Activated CD8-positive, alpha-beta T cell treated with anti-CD3 and anti-CD28 coated beads for 36 hours (primary cell): Measurements from ENCODE around the gene CDC16. TPM values are rescaled to one million over a fixed set of nuclear protein-coding genes. Genes with fewer than 3 reads are reported as not detected.

Experiments
- ATAC-seq: fragments of 200-7000 bp; cut with Tn5 transposase; one replicate; pipeline ENCODE4 v1.10.0; 2021; ENCODE audit warnings: mild to moderate bottlenecking, moderate library complexity
- CTCF ChIA-PET: fragments of 350-600 bp; sonication (Branson Sonifier 250); formaldehyde crosslinking; loops from one replicate; lab custom pipeline; 2021; ENCODE audit warnings: antibody characterized with exemption; lab: Charles Lee
- POLR2A ChIA-PET: fragments of 350-600 bp; sonication (Branson Sonifier 250); formaldehyde crosslinking; loops from one replicate; lab custom pipeline; 2021; ENCODE audit warnings: antibody characterized with exemption; lab: Charles Lee
- DNase-seq: peaks from one replicate; pipeline ENCODE4 v3.0.0-alpha.2; 2020
- H3K27ac Mint-ChIP-seq: one replicate; pipeline ENCODE4 v1.8.0; 2021; ENCODE audit warnings: mild to moderate bottlenecking, mixed read lengths
- H3K27me3 Mint-ChIP-seq: one replicate; pipeline ENCODE4 v1.8.0; 2021; ENCODE audit warnings: mixed read lengths
- H3K36me3 Mint-ChIP-seq: one replicate; pipeline ENCODE4 v1.8.0; 2021; ENCODE audit warnings: low read depth, mixed read lengths
- H3K4me1 Mint-ChIP-seq: one replicate; pipeline ENCODE4 v1.8.0; 2021; ENCODE audit warnings: low read depth, mixed read lengths
- H3K4me3 Mint-ChIP-seq: one replicate; pipeline ENCODE4 v1.8.0; 2021; ENCODE audit warnings: mild to moderate bottlenecking, moderate library complexity, mixed read lengths
- H3K9me3 Mint-ChIP-seq: one replicate; pipeline ENCODE4 v1.8.0; 2021; ENCODE audit warnings: mixed read lengths
- CTCF ChIP-seq: fragments of 200-600 bp; IDR thresholded peaks from one replicate; pipeline ENCODE4 v1.8.0; 2022; ENCODE audit warnings: antibody characterized with exemption, mild to moderate bottlenecking
- intact Hi-C: fragments of 100-400 bp; cut with micrococcal nuclease; formaldehyde crosslinking; loops from one replicate; pipeline ENCODE4 v1.10.0; 2022
- total RNA-seq, 2 experiments: library from RNA; stranded (reverse); gene quantifications; one replicate each; pipeline ENCODE4 v1.2.3, GENCODE V29; 2021

The CDC16 gene
- total RNA-seq, 2 experiments from 2014 or later: 72.5 to 76.0 TPM

DNA sequence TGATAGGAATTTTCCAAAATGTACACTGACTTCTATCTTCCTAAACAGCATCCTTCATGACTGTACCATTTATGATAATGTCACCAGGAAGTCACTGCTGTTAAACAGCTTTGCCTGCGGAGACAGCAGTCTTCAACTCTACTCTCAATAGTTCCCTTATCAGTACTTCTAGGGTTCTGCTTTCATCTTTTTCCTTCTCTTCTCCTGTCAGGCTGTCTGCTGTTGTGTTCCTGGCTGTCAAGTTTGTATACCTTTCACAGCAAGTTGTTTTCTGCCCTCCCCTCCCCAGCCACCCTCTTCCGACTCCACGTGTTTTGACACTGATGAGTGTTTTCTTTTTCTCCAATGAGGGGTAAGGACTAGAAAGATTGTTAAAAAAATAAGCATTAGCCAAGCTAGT, 48.9 kb downstream of the CDC16 start:
- no peak for TF ChIP-seq CTCF
- Mint-ChIP-seq H3K27ac (no peak overlapping the region), H3K9me3 (no peaks in the 10 kb centered on the region), H3K4me3 (peak overlapping the region; percentile 22), H3K27me3 (no peaks in the 10 kb centered on the region), H3K36me3 (peaks cover 53% of the 10 kb centered on the region), H3K4me1 (peaks cover 51% of the 10 kb centered on the region)
- no peak for DNase-seq
- intact Hi-C loops: no loop called here
- ChIA-PET POLR2A (interaction anchor here (0.7 to 1.3 kb wide), 2 partner anchors 10 to 29 kb away, joined by 3 to 5 read pairs; no protein-coding TSS in a partner anchor), CTCF (interaction anchor here (0.9 kb wide), 1 partner anchor 35 kb away, joined by 4 read pairs; no protein-coding TSS in a partner anchor)
- ATAC-seq: no peak

DNA sequence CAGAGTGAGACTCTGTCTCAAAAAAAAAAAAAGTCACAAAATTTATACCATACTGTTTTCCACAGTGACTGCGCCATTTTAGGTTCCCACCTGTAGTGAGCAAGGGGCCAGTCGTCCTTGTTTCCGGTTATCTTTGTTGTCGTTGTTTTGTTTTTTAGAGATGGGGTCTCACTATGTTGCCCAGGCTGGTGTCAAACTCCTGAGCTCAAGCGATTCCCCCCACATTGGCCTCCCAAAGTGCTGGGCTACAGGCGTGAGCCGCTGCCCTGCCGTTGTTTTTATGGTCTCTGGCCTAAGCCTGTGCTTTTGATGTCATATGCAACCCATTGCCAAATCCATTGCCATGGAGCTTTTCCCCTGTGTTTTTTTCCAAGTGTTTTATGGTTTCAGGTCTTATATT, 50.0 kb downstream of the CDC16 start:
- DNase-seq (no peak), ATAC-seq (no peak)
- intact Hi-C loops: no loop called here
- ChIA-PET POLR2A (interaction anchor here (0.9 kb wide), 1 partner anchor 10 kb away, joined by 5 read pairs; no protein-coding TSS in a partner anchor), CTCF (interaction anchor here (0.7 to 1.3 kb wide), 2 partner anchors 54 to 56 kb away, joined by 3 read pairs; no protein-coding TSS in a partner anchor)
- no peak overlapping the region for H3K27ac Mint-ChIP-seq
- no peaks in the 10 kb centered on the region for H3K9me3 Mint-ChIP-seq
- TF ChIP-seq CTCF: no peak
- H3K36me3 Mint-ChIP-seq: peaks cover 59% of the 10 kb centered on the region
- peaks cover 45% of the 10 kb centered on the region for H3K4me1 Mint-ChIP-seq
- H3K4me3 Mint-ChIP-seq: no peak overlapping the region
- no peaks in the 10 kb centered on the region for H3K27me3 Mint-ChIP-seq

- no peak for TF ChIP-seq CTCF
- Mint-ChIP-seq H3K9me3 (no peaks in the 10 kb centered on the region), H3K4me3 (no peak overlapping the region), H3K27me3 (no peaks in the 10 kb centered on the region), H3K4me1 (peaks cover 39% of the 10 kb centered on the region), H3K36me3 (peaks cover 54% of the 10 kb centered on the region), H3K27ac (peak overlapping the region; percentile 57)
- intact Hi-C loops: no loop called here
- no peak for ATAC-seq
- ChIA-PET POLR2A (interaction anchor here (0.9 kb wide), 1 partner anchor 9 kb away, joined by 5 read pairs; no protein-coding TSS in a partner anchor), CTCF (interaction anchor here (0.7 to 1.3 kb wide), 2 partner anchors 53 to 56 kb away, joined by 3 read pairs; no protein-coding TSS in a partner anchor)
- DNase-seq: no peak
Observed at GRCh38 chr13:114285166-114285808, 50.6 kb downstream of the CDC16 start.

GRCh38 chr13:114286808-114287207, 52.1 kb downstream of the CDC16 start:
- POLR2A ChIA-PET: no interaction called here
- CTCF ChIA-PET: interaction anchor here (0.7 kb wide), 1 partner anchor 7 kb away, joined by 3 read pairs; no protein-coding TSS in a partner anchor
- H3K36me3 Mint-ChIP-seq: peaks cover 53% of the 10 kb centered on the region
- intact Hi-C loops: no loop called here
- TF ChIP-seq CTCF: no peak
- DNase-seq (no peak), ATAC-seq (no peak)
- peaks cover 36% of the 10 kb centered on the region for H3K4me1 Mint-ChIP-seq
- H3K27me3 Mint-ChIP-seq: no peaks in the 10 kb centered on the region
- H3K27ac Mint-ChIP-seq: no peak overlapping the region
- no peak overlapping the region for H3K4me3 Mint-ChIP-seq
- H3K9me3 Mint-ChIP-seq: no peaks in the 10 kb centered on the region

GRCh38 chr13:114288157-114288591, 53.5 kb downstream of the CDC16 start:
- H3K36me3 Mint-ChIP-seq: peaks cover 57% of the 10 kb centered on the region
- DNase-seq (no peak), ATAC-seq (no peak)
- ChIA-PET CTCF (no interaction called here), POLR2A (no interaction called here)
- H3K9me3 Mint-ChIP-seq: no peaks in the 10 kb centered on the region
- no peaks in the 10 kb centered on the region for H3K27me3 Mint-ChIP-seq
- intact Hi-C loops: no loop called here
- H3K4me3 Mint-ChIP-seq: no peak overlapping the region
- no peak for TF ChIP-seq CTCF
- peaks cover 31% of the 10 kb centered on the region for H3K4me1 Mint-ChIP-seq
- no peak overlapping the region for H3K27ac Mint-ChIP-seq
